Esophagus muscularis mucosa (tissue), 4 donors: ENCODE measurements around the gene ZNF160.

Experiments
- EP300 ChIP-seq: sonication (generic); formaldehyde crosslinking; IDR thresholded peaks from one replicate; pipeline ENCODE4 v1.6.1; 2017; ENCODE audit warnings: antibody characterized with exemption
- POLR2A ChIP-seq: fragments of 450-650 bp; IDR thresholded peaks from one replicate; pipeline ENCODE4 v1.6.1; 2017; ENCODE audit warnings: antibody characterized with exemption, moderate library complexity, mild to moderate bottlenecking, low read depth
- POLR2AphosphoS5 ChIP-seq, 2 donors: sonication (generic); formaldehyde crosslinking; IDR thresholded peaks; one replicate each; pipeline ENCODE4 v1.6.1; 2017; ENCODE audit warnings: antibody characterized with exemption in 2 of 2
- TF ChIP-seq, protein P1 (sequence below), 3 experiments: fragments of 200-600 bp in 2 of 3; fragments of 450-650 bp in 1 of 3; sonication (generic) in 2 of 3; IDR thresholded peaks; one replicate each; pipeline ENCODE4 v1.5.1; 2017 to 2019; ENCODE audit warnings: antibody characterized with exemption in 3 of 3, mild to moderate bottlenecking in 2 of 3, moderate library complexity in 1 of 3

DNA sequence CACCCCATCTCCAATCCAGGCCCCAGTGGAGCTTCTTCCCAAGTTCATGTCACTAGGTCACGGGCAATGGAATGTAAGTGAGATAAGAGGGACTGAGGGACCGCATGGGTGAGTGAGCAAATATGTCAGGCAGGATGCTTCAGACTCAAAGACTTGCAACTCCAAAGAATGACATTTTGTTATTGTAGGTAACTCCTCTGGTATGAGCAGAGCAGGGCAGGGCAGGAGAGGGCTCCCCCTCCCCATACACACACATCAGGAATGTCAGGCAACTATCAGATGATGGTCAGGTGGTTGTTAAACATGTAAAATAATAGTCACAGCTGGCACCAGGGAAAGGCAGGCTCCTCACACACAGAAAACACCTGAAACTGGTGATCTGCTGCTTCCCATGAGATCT is 48.1 kb downstream of the ZNF160 start:
- TF ChIP-seq, protein P1, sequence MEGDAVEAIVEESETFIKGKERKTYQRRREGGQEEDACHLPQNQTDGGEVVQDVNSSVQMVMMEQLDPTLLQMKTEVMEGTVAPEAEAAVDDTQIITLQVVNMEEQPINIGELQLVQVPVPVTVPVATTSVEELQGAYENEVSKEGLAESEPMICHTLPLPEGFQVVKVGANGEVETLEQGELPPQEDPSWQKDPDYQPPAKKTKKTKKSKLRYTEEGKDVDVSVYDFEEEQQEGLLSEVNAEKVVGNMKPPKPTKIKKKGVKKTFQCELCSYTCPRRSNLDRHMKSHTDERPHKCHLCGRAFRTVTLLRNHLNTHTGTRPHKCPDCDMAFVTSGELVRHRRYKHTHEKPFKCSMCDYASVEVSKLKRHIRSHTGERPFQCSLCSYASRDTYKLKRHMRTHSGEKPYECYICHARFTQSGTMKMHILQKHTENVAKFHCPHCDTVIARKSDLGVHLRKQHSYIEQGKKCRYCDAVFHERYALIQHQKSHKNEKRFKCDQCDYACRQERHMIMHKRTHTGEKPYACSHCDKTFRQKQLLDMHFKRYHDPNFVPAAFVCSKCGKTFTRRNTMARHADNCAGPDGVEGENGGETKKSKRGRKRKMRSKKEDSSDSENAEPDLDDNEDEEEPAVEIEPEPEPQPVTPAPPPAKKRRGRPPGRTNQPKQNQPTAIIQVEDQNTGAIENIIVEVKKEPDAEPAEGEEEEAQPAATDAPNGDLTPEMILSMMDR (IDR thresholded peaks at IDR 0.05) = no peak
- TF ChIP-seq EP300 = no peak
- TF ChIP-seq POLR2A = no peak
- no peak for TF ChIP-seq POLR2AphosphoS5 (IDR thresholded peaks at IDR 0.05)
